Kidney (tissue), 14 donors: ENCODE results near the gene ACTN4. TPM values are rescaled to one million over a fixed set of nuclear protein-coding genes. Genes with fewer than 3 reads are reported as not detected.

Experiments used
- DNase-seq, 5 donors: peaks; one replicate each; pipeline ENCODE4 v3.0.0-alpha.2; 2013 to 2020
- FAIRE-seq: peaks from 2 replicates; lab custom pipeline; 2012; peaks lifted over from hg19 to GRCh38; lab: Jason Lieb, UNC
- H3K27ac ChIP-seq, 2 donors: one replicate each; pipeline ENCODE4 v1.7.0; 2013; ENCODE audit warnings: low read depth in 2 of 2, low read length in 2 of 2, inconsistent platforms in 1 of 2
- H3K27me3 ChIP-seq: one replicate; pipeline ENCODE4 v1.7.1; 2013; ENCODE audit warnings: low read length, inconsistent platforms; ENCODE audit not compliant: control insufficient read depth, insufficient read depth
- H3K36me3 ChIP-seq, 3 donors: one replicate each; pipeline versions ENCODE4 v1.7.0 to v1.7.1; 2013; ENCODE audit warnings: low read length in 3 of 3, control low read depth in 1 of 3, inconsistent platforms in 1 of 3; ENCODE audit not compliant: insufficient read depth in 3 of 3, control insufficient read depth in 2 of 3
- H3K4me1 ChIP-seq, 3 donors: one replicate each; pipeline versions ENCODE4 v1.7.0 to v1.7.1; 2013; ENCODE audit warnings: low read length in 3 of 3, inconsistent platforms in 1 of 3, low read depth in 1 of 3; ENCODE audit not compliant: control insufficient read depth in 2 of 3, insufficient read depth in 2 of 3
- H3K4me3 ChIP-seq, 3 donors: one replicate each; pipeline versions ENCODE4 v1.7.0 to v1.8.1; 2013; ENCODE audit warnings: low read length in 3 of 3, control low read depth in 1 of 3, inconsistent platforms in 1 of 3
- H3K9ac ChIP-seq, 3 donors: one replicate each; pipeline versions ENCODE4 v1.7.0 to v1.7.1; 2013; ENCODE audit warnings: low read length in 3 of 3, control low read depth in 1 of 3, inconsistent platforms in 1 of 3
- H3K9me3 ChIP-seq, 3 donors: one replicate each; pipeline versions ENCODE4 v1.7.0 to v1.7.1; 2013; ENCODE audit warnings: low read length in 3 of 3, control low read depth in 1 of 3, inconsistent platforms in 1 of 3; ENCODE audit not compliant: control insufficient read depth in 2 of 3, insufficient read depth in 1 of 3
- intact Hi-C: fragments of 100-400 bp; cut with DNase I; formaldehyde crosslinking; loops from one replicate; pipeline ENCODE4 v1.11.1; 2022
- polyA plus RNA-seq: library from polyadenylated mRNA; stranded (reverse); fragments of 350-450 nt; fragmentation: Illumina TruSeq; extraction: RNeasy Lipid Tissue Mini Kit (QIAGEN cat#74804); gene quantifications from one replicate; pipeline ENCODE4 v1.2.3, GENCODE V29; 2014; ENCODE audit warnings: low read depth, low replicate concordance; ENCODE audit not compliant: insufficient read depth
- total RNA-seq: library from RNA; stranded (reverse); fragmentation: NEBNext Ultra II Directional; extraction: Animal tissue kit (Norgen Biotek cat#: 25700); gene quantifications from one replicate; pipeline ENCODE4 v1.2.1, GENCODE V29; 2021
- TF ChIP-seq, protein P1 (sequence below): IDR thresholded peaks from 3 replicates; pipeline ENCODE4 v1.5.1; 2012; ENCODE audit warnings: mild to moderate bottlenecking, moderate library complexity, borderline replicate concordance; ENCODE audit not compliant: insufficient read depth; ENCODE audit errors: extremely low read depth
- donor health status: control.
- donor health status: control.
- donor health status: control.
- donor health status: control.
- donor health status: control.
- donor health status: DM: yes; HTN: yes; CAD: no.
- donor health status: Normal renal cell carcinoma (clear cell type).

The ACTN4 gene
- total and polyA plus RNA-seq, 2 donors from 2014 or later: 231 to 606 TPM

DNA sequence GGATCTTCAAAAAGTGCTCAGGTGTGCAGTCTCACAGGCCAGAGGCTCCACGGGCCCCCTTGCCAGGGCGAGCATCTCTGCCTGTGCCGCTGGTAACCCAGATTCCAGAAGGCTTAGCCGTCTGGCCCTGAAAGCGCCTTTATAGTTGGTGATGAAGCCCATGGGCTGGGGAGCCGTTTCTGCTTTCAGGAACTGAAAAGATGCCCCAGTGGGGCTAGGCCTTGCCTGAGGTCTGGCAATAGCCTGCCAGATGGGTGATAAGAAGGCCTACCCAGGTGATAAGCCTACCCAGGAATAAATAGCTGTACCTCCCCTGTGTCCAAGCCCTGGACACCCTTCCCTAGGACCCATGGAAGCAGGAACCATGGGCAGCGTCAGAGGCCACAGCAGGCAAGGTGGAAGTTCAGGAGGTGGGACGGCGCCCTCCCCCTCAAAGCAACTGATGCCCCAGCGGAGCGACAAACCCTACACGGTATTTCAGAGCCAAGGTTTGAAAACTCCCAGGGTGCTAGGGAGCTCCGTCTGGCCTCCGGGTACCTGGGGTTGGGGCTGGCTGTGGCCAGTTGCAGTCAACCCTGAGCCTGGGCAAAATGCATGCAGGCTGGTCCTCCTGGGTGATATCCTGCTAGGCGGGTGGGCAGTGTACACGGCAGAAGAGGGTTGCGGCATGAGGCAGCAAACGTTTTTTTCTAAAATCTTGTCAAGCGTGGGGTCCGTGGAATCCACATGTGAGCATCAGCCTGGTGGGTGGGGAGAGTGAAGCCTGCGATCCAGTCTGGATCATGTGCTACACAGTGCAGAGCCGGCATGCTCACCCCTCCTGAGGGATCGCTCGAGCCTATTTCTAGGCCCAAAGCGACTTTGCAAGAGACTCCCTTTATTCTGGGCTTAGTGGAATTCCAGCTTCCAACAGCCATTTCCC, 45.3 kb downstream of the ACTN4 start:
- intact Hi-C loops: no loop called here
- FAIRE-seq (no peak), DNase-seq (no peak)
- H3K4me1 ChIP-seq: peaks cover 2 to 78% (median 69%) of the 10 kb centered on the region in 3 donors
- TF ChIP-seq, protein P1, sequence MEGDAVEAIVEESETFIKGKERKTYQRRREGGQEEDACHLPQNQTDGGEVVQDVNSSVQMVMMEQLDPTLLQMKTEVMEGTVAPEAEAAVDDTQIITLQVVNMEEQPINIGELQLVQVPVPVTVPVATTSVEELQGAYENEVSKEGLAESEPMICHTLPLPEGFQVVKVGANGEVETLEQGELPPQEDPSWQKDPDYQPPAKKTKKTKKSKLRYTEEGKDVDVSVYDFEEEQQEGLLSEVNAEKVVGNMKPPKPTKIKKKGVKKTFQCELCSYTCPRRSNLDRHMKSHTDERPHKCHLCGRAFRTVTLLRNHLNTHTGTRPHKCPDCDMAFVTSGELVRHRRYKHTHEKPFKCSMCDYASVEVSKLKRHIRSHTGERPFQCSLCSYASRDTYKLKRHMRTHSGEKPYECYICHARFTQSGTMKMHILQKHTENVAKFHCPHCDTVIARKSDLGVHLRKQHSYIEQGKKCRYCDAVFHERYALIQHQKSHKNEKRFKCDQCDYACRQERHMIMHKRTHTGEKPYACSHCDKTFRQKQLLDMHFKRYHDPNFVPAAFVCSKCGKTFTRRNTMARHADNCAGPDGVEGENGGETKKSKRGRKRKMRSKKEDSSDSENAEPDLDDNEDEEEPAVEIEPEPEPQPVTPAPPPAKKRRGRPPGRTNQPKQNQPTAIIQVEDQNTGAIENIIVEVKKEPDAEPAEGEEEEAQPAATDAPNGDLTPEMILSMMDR: no peak
- H3K9ac ChIP-seq: peak overlapping the region in 2 of 3 donors; percentile 43 to 88
- peak overlapping the region; percentile 96 to 98 for H3K27ac ChIP-seq
- peak overlapping the region in 1 of 3 donors; percentile 30 for H3K4me3 ChIP-seq
- no peaks in the 10 kb centered on the region for H3K27me3 ChIP-seq
- H3K9me3 ChIP-seq: no peaks in the 10 kb centered on the region
- peaks cover 0 to 13% (median 0%) of the 10 kb centered on the region in 3 donors for H3K36me3 ChIP-seq

DNA sequence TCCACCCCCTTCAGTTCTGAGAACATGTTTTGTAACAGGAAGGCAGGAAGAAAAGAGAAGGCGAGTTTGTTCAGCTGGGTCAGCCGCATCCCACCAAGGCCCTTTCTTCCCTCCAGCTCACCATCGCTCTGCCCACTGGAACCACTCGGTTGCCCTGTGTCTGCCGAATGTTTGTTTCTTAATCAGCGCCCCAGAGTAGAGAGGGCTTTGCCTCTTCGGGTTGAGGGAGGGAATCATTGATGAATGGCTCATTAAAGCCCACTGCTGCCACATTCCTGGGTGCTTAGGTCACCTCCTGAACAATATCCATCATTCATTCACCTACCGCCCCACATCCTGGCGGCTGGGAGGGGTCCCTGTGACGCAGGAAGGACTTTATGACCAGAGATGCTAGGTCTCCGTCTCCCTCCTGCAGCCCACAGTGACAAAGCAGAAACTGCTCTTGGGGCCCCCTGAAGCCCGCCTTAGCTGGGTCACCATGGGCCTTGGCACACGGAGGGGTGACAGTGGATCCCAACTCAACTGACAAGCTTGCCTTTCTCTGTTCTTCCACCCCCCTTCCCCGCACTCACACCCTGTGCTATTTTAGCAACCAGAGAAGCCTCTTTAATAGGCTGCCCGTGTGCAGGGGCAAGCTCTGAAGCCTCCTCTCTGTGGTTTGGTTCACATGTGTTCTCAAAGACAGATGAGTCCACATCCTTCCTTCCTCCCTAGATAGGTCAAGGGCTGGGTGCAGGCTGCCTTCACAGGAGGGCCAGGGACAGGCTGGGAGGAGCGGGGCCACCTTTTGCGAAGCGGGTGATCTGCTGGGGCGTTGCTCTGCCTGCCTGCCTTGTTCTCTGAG, 46.2 kb downstream of the ACTN4 start:
- Histone ChIP-seq H3K9ac (peak overlapping the region in 2 of 3 donors; percentile 28 to 88), H3K4me1 (peaks cover 2 to 79% (median 77%) of the 10 kb centered on the region in 3 donors), H3K9me3 (no peaks in the 10 kb centered on the region), H3K27ac (peak overlapping the region; percentile 96 to 98), H3K36me3 (peaks cover 0 to 13% (median 0%) of the 10 kb centered on the region in 3 donors), H3K4me3 (peak overlapping the region in 1 of 3 donors; percentile 1), H3K27me3 (no peaks in the 10 kb centered on the region)
- FAIRE-seq (no peak), DNase-seq (peak in 4 of 5 donors; percentile 87 to 95 (median 92))
- TF ChIP-seq, protein P1: no peak
- intact Hi-C loops: no loop called here

DNA sequence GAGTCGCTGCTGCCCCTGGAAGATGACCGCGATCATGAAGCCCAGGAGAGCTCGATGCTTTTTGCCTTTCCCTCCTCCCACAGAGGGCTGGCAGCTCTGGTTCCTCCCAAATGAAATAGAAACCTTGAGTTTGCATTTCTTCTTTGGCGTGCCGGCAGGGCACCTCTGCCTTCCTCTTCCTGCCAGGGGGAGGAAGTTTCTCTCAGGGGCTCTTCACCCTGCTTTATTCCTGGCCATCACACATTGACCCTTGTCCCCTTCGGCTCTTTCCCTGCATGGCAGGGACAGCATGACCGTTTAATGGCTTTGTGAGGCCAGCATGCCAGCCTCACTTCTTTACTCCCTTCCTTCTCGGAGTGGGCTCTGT, 47.9 kb downstream of the ACTN4 start:
- FAIRE-seq (no peak), DNase-seq (peak in 3 of 5 donors; percentile 68 to 79 (median 75))
- H3K27ac ChIP-seq: peak overlapping the region; percentile 96 to 98
- TF ChIP-seq, protein P1: no peak
- intact Hi-C loops: no loop called here
- H3K36me3 ChIP-seq: peaks cover 0 to 16% (median 0%) of the 10 kb centered on the region in 3 donors
- peak overlapping the region in 2 of 3 donors; percentile 20 to 83 for H3K9ac ChIP-seq
- H3K9me3 ChIP-seq: no peaks in the 10 kb centered on the region
- no peak overlapping the region for H3K4me3 ChIP-seq
- H3K4me1 ChIP-seq: peaks cover 2 to 79% (median 78%) of the 10 kb centered on the region in 3 donors
- H3K27me3 ChIP-seq: no peaks in the 10 kb centered on the region
